Fibroblast of lung (primary cell): ENCODE results near the gene NR1H4.

Experiments used
- CTCF ChIP-seq, 2 donors: IDR thresholded peaks in 1 of 2; conservative IDR thresholded peaks in 1 of 2; 1 replicate in 1 of 2; 2 replicates in 1 of 2; pipeline ENCODE4 v1.5.1; 2011 to 2012; ENCODE audit warnings: low read length in 2 of 2, control low read depth in 1 of 2, inconsistent platforms in 1 of 2, low read depth in 1 of 2, mild to moderate bottlenecking in 1 of 2
- EZH2 ChIP-seq: IDR thresholded peaks from 2 replicates; pipeline ENCODE4 v1.5.1; 2012; ENCODE audit warnings: low read length, control low read depth, mild to moderate bottlenecking; ENCODE audit errors: missing control alignments

- no peak for TF ChIP-seq CTCF (conservative IDR thresholded peaks at IDR 0.05 in 1 of 2, IDR thresholded peaks at IDR 0.05 in 1 of 2; ENCODE audit: low read depth in 1 of 2, low read length in 2 of 2)
- no peak for TF ChIP-seq EZH2
These were observed 22.9 kb upstream of the NR1H4 start for GRCh38 chr12:100450735-100451134.
